ENCODE data around the gene LTC4S.
A peak's percentile ranks its signal among the peaks of the same experiment; 100 is the strongest.
"Not testable (repeated sequence)": the region's sequence is repeated elsewhere in the genome, so short reads cannot be mapped to it uniquely, and the experiment has no call there.

LTC4S gene, protein sequence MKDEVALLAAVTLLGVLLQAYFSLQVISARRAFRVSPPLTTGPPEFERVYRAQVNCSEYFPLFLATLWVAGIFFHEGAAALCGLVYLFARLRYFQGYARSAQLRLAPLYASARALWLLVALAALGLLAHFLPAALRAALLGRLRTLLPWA

DNA sequence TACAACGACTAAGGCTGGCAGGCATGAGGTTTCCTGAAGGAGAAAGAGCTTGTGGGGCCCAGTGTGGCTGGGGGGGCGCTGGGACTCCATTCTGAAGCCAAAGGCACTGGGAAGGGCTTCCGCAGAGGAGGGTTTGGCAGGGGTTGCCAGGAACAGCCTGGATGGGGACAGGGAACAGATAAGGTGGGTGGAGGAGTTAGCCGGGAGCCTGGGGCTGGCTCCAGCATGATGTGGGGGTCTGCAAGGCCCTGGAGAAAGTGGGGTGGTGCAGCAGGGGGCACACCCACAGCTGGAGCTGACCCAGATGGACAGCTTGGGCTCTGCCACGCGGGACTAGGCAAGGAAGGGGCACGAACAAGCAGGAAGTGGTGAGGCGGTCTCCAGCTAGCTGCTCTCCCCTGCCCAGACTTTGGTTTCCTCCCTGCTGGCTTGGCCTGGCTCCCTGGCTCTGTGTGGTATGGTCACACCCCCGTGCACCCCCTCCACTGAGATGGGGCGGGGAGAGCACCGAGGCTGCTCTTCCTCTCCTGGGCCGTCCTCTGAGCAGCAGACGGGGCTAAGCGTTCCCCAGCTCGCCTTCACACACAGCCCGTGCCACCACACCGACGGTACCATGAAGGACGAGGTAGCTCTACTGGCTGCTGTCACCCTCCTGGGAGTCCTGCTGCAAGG lies at the start of gene LTC4S:
Gene LTC4S, plus strand, starts transcription at position 519 of the 672 bp plus-strand sequence. Its CDS starts 95 bp downstream, at position 614.
- DNase-seq = peak; percentile 90

DNA sequence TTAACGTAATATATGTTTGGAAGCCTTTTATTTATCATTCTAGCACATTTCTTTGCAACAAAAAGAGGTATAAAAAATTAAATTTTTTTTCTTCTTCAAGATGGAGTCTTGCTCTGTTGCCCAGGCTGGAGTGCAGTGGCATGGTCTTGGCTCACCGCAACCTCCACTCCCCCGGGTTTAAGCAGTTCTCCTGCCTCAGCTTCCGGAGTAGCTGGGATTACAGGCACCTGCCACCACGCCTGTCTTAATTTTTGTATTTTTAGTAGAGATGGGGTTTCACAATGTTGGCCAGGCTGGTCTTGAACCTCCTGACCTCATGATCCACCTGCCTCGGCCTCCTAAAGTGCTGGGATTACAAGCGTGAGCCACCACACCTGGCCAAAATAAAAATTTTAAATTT lies 49.7 kb upstream of the LTC4S start:
- not testable (repeated sequence) for DNase-seq

DNA sequence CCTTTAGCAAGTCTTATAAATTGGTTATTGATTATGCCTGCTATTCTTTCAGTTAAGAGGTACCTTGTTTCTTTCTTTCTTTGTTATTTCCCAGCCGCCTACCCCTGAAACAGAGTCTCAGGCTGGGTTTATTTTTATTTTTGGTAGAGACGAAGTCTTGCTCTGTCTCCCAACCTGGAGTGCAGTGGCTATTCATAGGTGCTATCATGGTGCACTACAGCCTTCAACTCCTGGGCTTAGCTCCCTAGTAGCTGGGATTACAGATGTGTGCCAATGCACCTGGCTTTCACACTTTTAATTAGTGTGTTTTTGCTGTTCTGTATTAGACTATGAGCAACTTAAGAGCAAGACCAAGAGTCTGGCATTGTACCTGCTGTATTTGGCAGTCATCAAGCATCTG lies 46.9 kb upstream of the LTC4S start:
- DNase-seq = no peak

DNA sequence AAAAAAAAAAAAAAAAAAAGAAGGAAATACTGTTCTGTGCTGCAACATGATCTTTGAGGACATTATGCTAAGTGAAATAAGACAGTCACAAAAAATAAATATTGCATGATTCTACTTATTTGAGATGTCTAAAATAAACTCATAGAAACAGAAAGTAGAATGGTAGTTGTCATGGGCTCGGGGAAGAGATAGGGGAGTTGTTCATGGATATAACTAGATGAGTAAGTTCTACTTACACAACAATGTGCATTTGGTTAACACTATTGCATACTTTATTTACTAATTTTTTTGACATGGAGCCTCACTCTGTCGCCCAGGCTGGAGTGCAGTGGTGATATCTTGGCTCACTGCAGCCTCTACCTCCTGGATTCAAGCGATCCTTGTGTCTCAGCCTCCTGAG lies 46.0 kb upstream of the LTC4S start:
- no peak for DNase-seq

DNA sequence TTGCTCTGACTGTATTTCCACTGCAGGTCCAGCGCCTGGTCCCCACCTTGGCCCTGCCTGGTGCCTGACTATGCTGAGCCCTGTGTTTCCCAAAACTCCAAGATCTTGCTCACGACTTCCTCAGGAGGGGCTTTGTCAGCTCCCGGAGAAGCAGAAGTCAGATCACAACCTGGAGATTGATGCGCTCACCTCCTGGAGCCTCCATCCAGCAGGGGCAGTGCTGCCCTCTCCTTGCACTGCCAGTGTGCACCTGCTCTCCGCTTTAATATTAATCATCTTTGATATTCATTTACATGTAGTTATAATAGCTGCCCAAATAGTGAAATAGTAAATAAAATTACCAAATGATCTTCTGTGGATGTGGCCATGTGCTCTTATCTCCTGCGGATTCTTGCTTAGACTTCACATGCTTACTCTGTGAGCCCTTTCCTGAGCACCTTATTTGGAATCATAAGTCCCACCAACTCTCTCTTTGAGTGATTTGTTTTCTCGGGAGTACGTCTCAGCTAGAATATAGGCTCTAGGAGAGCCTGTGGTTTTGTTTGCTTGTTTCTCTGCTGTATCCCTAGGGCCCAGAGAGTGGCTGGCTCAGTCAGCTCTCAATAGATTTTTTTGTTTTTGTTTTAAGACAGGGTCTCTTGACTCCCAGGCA lies 43.8 kb upstream of the LTC4S start:
- DNase-seq = no peak

DNA sequence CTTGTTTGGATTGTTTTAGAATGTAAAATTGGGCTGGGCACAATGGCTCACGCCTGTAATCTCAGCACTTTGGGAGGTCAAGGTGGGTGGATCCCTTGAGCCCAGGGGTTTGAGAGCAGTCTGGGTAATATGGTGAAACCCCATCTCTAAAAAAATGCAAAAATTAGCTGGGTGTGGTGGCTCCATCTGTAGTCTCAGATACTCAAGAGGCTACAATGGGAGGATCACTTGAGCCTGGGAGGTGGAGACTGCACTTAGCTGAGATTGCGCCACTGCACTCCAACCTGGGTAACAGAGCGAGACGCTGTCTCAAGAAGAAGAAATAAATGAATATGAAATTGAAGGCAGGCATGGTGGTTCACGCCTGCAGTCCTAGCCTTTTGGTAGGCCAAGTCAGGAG lies 39.8 kb upstream of the LTC4S start:
- no peak for DNase-seq

DNA sequence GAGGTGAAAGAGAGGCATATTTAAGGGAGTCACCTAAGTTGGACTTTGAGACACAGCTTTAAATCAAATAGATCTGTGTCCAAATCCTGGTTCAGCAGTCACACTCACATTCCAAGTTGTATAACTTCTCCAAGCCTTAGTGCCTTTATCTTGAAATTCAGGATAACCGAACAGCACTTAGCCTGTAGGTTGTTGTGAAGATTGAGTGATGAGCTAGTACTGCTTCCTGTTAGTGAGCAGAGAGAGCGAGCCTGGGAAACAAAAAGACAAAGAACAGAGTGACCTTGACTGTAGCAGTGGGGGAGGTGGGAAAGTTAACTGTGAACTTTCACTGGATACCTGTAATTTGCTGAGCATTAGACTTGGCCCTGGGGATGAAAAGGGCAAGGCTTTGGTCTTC lies 38.8 kb upstream of the LTC4S start:
- DNase-seq = no peak

DNA sequence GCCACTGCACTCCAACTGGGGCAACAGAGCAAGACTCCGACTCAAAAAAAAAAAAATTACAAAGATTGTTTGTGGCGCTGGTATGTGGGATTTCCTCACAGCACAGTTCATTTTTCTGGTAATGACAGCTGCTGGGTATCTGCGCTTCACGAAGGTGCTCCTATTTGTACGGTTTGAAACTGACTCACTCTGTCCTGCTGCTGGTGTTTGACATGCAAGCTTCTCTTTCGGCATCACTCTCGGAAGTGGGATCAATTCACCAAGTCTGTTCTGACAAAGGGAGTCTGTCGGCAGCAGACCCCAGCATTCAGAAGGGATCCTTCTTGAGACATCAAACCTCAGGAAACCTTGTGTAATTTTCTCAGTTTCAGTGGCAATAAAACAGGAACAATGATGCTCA lies 34.8 kb upstream of the LTC4S start:
- no peak for DNase-seq

DNA sequence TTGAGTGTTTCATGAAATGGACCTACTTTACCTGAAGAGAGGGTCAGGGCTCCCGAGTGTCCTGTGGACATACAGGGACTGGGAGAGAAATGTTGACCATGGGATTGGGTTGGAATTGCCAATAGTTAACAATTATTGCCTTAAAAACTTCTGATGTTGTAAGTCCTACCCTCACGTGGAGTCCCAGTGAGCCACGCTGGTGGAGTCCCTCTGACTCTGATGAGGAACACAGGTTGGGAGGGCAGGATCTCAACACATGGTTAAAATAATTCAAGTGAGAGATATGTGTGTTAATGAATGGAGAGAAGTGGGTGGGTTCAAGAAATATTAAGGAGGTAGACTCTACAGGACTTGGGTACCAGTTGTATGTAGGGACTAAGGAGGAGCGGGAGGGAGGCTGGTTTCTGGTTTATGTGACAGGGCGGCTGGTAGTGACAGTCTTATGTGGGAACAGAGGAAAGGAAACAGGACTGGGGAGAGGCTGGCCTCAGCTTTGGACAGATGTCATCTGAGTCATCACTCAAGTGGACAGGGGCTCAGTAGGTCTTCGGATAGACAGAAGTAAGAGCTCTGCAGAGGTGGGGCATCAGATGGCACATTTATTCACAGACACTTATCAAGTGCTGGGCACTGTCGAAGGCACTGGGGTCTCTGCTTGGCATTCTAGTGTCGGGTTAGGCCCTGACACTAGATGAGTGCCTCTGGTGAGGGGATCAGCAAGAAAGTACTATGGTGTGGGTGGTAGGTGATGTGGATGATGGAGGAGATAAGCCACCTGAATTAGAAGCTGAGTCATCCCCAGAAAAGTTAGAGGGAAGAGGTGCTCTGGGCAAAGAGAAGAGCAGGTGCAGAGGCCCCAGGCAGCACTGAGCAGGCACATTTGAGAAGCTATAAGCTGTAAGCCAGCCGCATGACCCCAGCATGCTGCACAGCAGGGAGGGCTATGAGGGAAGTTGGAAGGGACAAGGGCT lies 33.9 kb upstream of the LTC4S start:
- no peak for DNase-seq

DNA sequence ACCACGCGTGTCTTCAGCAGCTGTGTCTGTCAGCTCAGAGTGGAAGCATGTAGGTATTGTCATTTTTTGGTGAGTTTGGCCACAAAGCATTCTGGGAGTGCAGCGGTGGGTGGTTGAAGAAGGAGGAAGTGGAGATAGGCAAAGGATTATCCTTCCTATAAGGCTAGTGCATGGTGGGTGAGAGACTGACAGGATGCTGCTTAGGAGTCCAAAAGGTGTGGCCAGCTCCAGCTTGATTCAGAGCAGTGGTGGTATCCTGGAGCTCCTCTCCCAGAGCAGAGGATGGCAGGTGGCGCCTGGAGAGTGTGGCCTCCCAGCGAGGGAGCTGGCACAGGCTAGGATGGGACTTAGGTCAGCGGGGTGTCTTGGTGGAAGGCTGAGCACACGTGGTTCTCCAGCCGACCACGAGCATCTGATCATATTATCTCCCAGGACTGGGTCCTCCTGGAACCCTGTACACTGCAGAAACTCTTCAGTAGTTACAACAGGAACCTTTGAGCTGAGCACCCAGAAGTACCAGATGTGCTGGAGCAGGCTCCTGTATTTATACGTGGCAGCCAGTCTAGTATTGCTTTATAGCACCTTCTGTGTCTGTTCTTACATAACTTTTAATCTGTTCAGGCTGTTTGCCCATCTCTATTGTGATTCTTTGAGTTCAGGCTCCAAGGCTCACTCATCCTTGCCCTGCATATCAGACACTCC lies 31.6 kb upstream of the LTC4S start:
- DNase-seq = no peak

DNA sequence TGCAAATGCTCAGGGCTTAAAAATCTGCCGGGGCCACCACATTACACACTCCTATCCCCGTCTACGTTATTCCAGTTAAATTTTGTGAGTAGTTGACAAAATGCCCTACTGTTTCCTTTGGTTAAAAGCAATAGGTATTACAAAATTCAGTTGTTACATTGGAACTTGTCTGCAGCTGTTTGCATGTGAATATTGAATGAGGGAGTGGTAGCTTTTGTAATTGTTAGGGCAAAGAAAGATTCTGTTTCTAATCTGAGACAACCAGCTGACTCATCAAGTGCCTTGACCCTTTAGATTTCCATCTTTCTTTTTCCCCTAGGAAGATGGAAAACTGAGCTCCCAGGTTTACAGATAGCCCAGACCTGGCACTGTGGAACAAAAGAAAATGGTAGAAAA lies 31.0 kb upstream of the LTC4S start:
- DNase-seq = no peak

DNA sequence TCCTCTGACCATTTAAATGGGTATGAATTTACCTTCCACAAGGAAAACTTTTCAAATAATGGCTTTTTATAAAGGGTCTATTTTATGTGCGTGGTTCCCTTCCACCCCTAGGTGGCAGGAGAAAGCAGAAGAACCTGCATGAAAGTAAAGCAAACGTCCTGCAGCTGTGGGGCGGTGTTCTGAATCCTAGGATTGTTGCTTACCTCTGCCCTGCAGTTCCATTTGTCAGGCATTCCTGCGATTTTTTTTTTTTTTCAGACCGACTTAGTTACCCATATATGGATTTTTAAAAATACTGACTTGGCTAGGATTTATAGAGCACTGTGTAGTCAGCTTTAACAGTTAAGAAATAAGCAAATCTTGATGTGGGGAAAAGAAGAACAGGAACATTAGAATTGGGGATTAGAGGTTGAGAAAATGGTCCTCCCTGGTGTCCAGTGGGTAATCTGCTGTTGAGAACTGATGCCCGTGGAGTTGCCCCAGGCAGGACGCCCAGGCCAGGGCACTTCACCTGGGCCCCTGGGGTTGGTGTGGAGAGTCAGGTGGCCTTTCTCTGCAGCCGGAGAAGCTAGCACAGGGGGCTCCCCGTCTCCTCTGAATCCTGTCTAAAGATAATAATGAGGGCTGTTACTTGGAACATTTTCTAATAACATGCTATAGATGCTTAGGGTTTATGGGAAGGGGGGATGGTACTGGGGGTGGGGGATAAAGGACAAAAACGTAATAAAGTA lies 30.4 kb upstream of the LTC4S start:
- DNase-seq = peak; percentile 67

DNA sequence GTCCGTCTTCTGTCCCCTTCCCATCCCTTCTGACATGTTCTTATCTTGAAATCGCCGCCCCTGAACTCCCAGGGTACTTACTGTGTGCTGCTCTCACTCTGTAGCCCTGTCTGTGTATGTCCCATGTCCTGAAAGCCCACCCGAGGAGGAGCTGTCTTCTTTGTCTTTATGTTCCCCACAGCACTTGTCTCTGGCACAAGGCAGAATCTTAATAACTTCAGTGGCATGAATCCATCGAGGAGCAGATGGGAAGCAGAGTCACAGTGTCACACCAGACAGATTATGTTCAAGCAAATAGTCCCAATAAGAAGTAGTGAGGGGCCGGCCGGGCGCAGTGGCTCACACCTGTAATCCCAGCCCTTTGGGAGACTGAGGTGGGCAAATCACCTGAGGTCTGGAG lies 29.7 kb upstream of the LTC4S start:
- DNase-seq = no peak

DNA sequence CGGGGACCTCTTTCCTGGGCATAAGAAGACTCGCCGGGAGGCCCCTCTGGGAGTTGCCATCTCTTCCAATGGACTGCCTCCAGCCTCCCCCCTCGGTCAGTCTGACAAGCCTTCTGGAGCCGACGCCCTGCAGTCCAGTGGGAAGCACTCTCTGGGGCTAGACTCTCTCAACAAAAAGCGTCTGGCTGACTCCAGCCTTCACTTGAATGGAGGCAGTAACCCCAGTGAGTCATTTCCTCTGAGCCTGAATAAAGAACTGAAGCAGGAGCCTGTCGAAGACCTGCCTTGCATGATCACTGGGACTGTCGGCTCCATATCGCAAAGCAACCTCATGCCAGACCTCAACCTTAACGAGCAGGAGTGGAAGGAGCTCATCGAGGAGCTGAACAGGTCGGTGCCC lies 28.4 kb upstream of the LTC4S start:
- DNase-seq = no peak

DNA sequence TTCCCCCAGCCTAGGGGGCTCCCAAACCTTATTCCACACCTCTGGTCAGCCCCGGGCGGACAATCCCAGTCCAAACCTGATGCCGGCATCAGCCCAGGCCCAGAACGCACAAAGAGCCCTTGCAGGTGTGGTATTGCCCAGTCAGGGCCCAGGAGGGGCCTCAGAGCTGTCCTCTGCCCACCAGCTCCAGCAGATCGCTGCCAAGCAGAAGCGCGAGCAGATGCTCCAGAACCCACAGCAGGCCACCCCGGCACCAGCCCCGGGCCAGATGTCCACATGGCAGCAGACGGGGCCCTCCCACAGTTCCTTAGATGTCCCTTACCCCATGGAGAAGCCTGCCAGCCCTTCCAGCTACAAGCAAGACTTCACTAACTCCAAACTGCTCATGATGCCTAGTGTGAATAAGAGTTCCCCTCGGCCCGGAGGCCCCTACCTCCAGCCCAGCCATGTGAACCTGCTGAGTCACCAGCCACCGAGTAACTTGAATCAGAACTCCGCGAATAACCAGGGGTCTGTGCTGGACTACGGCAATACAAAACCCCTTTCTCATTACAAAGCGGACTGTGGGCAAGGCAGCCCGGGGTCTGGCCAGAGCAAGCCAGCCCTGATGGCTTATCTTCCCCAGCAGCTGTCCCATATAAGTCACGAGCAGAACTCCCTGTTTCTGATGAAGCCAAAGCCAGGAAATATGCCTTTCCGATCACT lies 27.6 kb upstream of the LTC4S start:
- DNase-seq = no peak

DNA sequence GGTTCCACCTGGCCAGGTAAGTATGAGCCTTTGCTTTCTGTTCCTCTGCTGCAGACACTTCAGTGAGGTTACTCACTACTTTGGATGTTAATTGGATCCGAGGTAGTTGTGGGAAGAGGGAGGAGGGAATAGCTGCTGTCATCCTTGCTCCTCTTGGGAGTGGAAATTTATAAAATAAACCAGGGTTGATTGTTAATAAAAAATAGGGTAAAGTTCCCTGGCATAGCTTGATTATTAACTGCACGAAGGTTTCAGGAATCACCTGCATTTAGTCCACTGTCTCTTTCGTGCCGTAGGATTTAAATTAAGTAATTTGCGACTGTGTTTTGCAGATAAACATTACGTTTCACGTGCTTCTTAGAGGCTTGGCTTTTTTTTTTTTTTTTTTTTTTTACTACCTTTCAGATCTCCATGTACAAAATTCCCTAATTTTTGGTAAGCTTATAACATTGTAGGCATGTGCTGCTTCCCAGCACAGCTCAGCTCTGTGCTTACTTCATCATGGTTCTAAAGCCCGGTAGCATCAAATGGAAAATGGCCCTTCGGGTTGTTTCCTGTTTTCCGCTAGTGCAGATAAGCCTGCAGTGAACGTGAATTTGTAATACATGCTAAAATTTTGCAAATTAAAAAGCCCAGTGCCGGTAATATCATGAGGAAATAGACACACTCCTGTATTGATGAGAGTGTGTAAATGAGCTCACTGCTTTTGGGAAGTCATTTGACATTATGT lies 26.9 kb upstream of the LTC4S start:
- no peak for DNase-seq

DNA sequence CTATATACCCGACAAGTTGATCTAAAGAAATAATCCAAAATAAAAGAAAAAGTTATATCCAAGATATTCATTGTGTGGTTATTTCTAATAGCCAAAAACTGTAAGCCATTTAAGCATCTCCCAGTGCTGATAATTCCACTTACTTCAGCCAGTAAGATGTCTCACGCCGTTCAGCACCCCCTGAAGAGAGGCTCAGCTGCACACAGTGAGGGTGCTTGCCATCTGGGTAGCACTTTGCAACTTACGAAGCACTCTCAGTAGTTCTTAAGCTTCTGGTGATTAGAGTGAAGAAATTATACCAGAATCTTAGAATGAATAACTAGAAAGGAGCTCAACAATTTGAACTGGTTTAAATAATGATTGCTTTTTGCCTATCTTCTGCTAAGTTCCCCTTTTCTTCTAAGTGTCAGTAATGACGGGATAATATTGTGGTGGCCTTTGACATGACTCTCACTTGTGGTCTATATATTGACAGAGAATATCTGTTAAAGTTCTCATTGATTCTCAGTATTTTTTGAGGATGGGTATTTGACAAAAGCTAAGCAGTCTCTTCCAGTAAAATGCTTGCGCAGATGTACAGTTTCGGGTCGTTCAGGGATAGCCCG lies 26.2 kb upstream of the LTC4S start:
- no peak for DNase-seq

DNA sequence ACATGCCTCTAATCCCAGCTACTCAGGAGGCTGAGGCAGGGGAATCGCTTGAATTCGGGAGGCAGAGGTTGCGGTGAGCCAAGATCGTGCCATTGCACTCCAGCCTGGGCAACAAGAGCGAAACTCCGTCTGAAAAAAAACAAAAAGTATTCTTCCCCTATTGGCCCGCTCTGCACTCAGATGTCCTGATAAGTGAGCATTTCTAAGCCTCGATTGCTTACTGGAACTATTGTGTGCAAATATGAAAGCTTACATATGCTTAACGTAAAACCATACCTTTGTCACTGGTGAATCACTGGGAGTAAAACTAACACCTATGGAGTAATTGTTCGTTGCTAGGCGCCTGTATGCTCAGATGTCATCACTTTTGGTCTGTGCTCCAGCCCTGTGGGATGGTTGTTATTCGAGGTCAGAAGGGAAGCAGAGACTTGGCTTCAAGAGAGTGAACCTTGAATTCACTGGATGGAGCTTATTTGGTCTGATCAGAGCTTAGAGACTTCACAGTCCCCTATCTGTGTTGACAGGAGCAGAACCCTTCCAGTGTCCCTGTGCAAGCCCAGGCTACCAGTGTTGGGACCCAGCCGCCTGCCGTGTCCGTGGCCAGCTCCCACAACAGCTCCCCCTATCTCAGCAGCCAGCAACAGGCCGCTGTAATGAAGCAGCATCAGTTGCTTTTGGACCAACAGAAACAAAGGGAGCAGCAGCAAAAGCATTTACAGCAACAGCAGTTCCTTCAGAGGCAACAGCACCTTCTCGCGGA lies 25.3 kb upstream of the LTC4S start:
- no peak for DNase-seq

DNA sequence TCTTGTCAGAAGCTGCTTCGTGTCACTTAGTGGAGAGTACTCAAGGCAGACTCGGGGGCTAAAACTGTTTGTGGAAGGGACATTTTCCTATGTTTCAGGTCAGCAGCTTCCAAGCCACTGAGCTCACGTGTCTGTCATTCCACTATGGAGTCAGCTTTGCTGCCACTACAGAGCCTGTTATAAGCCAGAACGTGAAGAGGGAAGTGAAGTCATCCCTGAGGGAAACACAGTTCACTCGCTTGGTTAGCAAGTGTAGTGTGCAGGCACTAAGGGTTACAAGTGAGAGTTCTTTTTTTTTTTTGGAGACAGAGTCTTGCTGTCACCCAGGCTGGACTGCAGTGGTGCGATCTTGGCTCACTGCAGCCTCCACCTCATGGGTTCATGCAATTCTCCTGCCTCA lies 24.5 kb upstream of the LTC4S start:
- no peak for DNase-seq

All from femur (tissue), 1 donor.